OCI-LY7 (cell line): Measurements from ENCODE around the gene CMPK2. TPM values are rescaled to one million over a fixed set of nuclear protein-coding genes. Genes with fewer than 3 reads are reported as not detected.
A peak's percentile ranks its signal among the peaks of the same experiment; 100 is the strongest.

Experiments used
- Bru-seq: library from RNA; stranded (reverse); fragments of 400-500 nt; gene quantifications from one replicate; lab custom pipeline; 2021; lab: Mats Ljungman, UMichigan
- BruChase-seq, 2 experiments: library from RNA; stranded (reverse); fragments of 400-500 nt; gene quantifications; one replicate each; lab custom pipeline; 2021; lab: Mats Ljungman, UMichigan
- BruUV-seq: library from RNA; stranded (reverse); fragments of 400-500 nt; replicated peaks from 2 replicates; lab custom pipeline; 2021; lab: Mats Ljungman, UMichigan
- CTCF ChIA-PET: fragments of 300-600 bp; sonication (Branson Sonifier 250); formaldehyde crosslinking; loops from one replicate; lab custom pipeline; 2022; ENCODE audit warnings: antibody characterized with exemption; ENCODE audit not compliant: unreplicated experiment; lab: Charles Lee
- POLR2A ChIA-PET: fragments of 300-600 bp; sonication (Branson Sonifier 250); formaldehyde crosslinking; loops from one replicate; lab custom pipeline; 2022; ENCODE audit warnings: antibody characterized with exemption; lab: Charles Lee
- DNase-seq: peaks from one replicate; pipeline ENCODE4 v3.0.0-alpha.2; 2015; ENCODE audit warnings: low spot score
- H2AFZ ChIP-seq: fragments of 200-600 bp; sonication (generic), shearing (Covaris generic); 2 replicates; pipeline ENCODE4 v1.6.1; 2014; ENCODE audit warnings: mild to moderate bottlenecking, antibody characterized with exemption, low read length, moderate library complexity
- H3K27ac ChIP-seq: fragments of 200-600 bp; sonication (generic); 2 replicates; pipeline ENCODE4 v1.5.1; 2014; ENCODE audit warnings: mixed run types, low read depth, mild to moderate bottlenecking, moderate library complexity, low read length, inconsistent platforms; ENCODE audit not compliant: poor library complexity, severe bottlenecking
- H3K36me3 ChIP-seq: fragments of 200-600 bp; sonication (generic); 2 replicates; pipeline ENCODE4 v1.6.1; 2014; ENCODE audit warnings: mild to moderate bottlenecking, antibody characterized with exemption, low read length, moderate library complexity, mixed read lengths; ENCODE audit not compliant: insufficient read depth
- H3K4me1 ChIP-seq: fragments of 200-600 bp; sonication (generic); 2 replicates; pipeline ENCODE4 v1.5.1; 2014; ENCODE audit warnings: mild to moderate bottlenecking, low read length; ENCODE audit not compliant: insufficient read depth, poor library complexity, severe bottlenecking
- H3K4me2 ChIP-seq: fragments of 200-600 bp; sonication (generic); 2 replicates; pipeline ENCODE4 v1.6.1; 2014; ENCODE audit warnings: mild to moderate bottlenecking, low read length
- H3K4me3 ChIP-seq: fragments of 200-600 bp; sonication (generic); 2 replicates; pipeline ENCODE4 v1.5.1; 2014; ENCODE audit warnings: mild to moderate bottlenecking, low read depth, low read length; ENCODE audit not compliant: poor library complexity, severe bottlenecking
- H3K79me2 ChIP-seq: fragments of 200-600 bp; sonication (generic); 2 replicates; pipeline ENCODE4 v1.6.1; 2016; ENCODE audit warnings: low read depth, mild to moderate bottlenecking, low read length, moderate library complexity, mixed read lengths; ENCODE audit not compliant: insufficient read depth
- H3K9me2 ChIP-seq: fragments of 200-600 bp; sonication (generic); 2 replicates; pipeline ENCODE4 v1.6.1; 2016; ENCODE audit warnings: mild to moderate bottlenecking, low read length, mixed read lengths; ENCODE audit not compliant: insufficient read depth
- H3K9me3 ChIP-seq: fragments of 200-600 bp; sonication (generic); 2 replicates; pipeline ENCODE4 v1.6.1; 2014; ENCODE audit warnings: mild to moderate bottlenecking, mixed run types, low read length, mixed read lengths
- H4K20me1 ChIP-seq: fragments of 200-600 bp; sonication (generic); 2 replicates; pipeline ENCODE4 v1.6.1; 2014; ENCODE audit warnings: mild to moderate bottlenecking, antibody characterized with exemption, low read length, moderate library complexity, mixed read lengths; ENCODE audit not compliant: insufficient read depth
- EZH2phosphoT487 ChIP-seq: fragments of 200-600 bp; sonication (generic); IDR thresholded peaks from 2 replicates; pipeline ENCODE4 v1.6.1; 2018; ENCODE audit warnings: low read depth, borderline replicate concordance, mild to moderate bottlenecking, mixed run types, antibody characterized with exemption, low read length, moderate library complexity, mixed read lengths
- intact Hi-C: fragments of 100-400 bp; cut with micrococcal nuclease; formaldehyde crosslinking; loops from one replicate; pipeline ENCODE4 v1.10.0; 2022; ENCODE audit not compliant: unreplicated experiment
- long read RNA-seq: library from polyadenylated mRNA; stranded (forward); transcript quantifications from one replicate; pipeline ENCODE4 v2.0.0, GENCODE V29; 2022
- total RNA-seq, 2 experiments: library from RNA; depleted of rRNA in 1 of 2; stranded (reverse); fragments of >200 nt in 1 of 2; shearing (Covaris generic) in 1 of 2; gene quantifications; 2 replicates each; pipeline ENCODE4 v1.2.3, GENCODE V29; 2014 to 2022
- TF ChIP-seq, protein P1 (sequence below): fragments of 200-600 bp; sonication (generic); conservative IDR thresholded peaks from 2 replicates; pipeline ENCODE4 v1.5.1; 2014; ENCODE audit warnings: mild to moderate bottlenecking, antibody characterized with exemption, low read length, moderate library complexity, mixed read lengths

Gene CMPK2, protein sequence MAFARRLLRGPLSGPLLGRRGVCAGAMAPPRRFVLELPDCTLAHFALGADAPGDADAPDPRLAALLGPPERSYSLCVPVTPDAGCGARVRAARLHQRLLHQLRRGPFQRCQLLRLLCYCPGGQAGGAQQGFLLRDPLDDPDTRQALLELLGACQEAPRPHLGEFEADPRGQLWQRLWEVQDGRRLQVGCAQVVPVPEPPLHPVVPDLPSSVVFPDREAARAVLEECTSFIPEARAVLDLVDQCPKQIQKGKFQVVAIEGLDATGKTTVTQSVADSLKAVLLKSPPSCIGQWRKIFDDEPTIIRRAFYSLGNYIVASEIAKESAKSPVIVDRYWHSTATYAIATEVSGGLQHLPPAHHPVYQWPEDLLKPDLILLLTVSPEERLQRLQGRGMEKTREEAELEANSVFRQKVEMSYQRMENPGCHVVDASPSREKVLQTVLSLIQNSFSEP
- 0.28 TPM in 1 of 2 replicates, not detected in the other for total RNA-seq (2014; rRNA removed; shearing (Covaris generic))
- total RNA-seq (2022) = 0.72 and 0.99 TPM in 2 replicates
- Bru-seq, nascent RNA = percentile 27 among the genes with signal in this experiment
- BruChase-seq, experiment 1, labeled RNA remaining after a 6-hour chase = percentile 19 among the genes with signal in this experiment
- percentile 24 among the genes with signal in this experiment for BruChase-seq, experiment 2, labeled RNA remaining after a 2-hour chase
- long read RNA-seq, partial matches to known transcripts = 0 of 1 reads
- long read RNA-seq, other reads (novel, unspliced or antisense) = 0 of 1 reads

DNA sequence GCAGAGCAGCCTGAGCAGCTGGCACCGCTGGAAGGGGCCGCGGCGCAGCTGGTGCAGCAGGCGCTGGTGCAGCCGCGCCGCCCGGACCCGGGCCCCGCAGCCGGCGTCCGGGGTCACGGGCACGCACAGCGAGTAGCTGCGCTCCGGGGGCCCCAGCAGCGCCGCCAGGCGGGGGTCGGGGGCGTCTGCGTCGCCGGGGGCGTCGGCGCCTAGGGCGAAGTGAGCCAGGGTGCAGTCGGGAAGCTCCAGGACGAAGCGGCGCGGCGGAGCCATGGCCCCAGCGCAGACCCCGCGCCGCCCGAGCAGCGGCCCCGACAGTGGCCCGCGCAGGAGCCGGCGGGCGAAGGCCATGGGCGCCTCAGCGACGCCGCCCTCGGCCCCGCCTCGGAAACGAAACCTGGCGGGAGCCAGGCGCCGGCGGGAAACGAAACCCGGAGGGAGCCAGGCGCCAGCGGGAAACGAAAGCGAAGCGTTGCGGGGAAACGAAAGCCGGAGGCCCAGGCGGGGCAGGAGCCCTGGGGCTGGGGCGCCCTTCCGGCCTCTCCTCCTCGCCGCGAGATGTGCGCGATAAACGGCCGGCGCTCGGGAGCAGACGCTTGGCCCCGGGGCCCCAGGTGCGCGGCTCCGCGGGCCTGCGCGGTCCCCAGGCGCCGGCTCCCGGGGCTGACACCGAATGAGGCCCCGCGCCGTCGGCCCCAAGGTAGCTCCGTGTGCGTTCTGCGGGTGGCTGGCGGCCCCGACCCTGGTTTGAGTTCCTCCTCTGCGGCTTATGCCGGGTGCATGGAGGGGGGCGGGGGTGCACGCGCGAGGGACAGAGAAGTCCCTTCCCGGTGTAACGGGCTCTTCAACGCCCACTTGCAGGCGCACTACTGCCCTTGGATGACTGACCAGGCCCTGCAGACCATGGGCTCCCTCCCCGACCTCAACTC lies at the start of gene CMPK2:
Gene CMPK2, minus strand, starts transcription at position 562 of the 929 bp plus-strand sequence. Its CDS starts 211 bp downstream, at position 351.
- Histone ChIP-seq H3K4me2 (peak within 1 kb of the TSS; percentile 67), H3K79me2 (no peaks in the 10 kb centered on the region), H2AFZ (0 out of 2 replicates have a peak within 1 kb of the TSS, but pooled peaks have one; percentile 47), H3K27ac (no peak within 1 kb of the TSS), H3K4me3 (peak within 1 kb of the TSS; percentile 66), H3K4me1 (no peaks in the 10 kb centered on the region), H4K20me1 (no peaks in the 10 kb centered on the region), H3K9me3 (no peaks in the 10 kb centered on the region), H3K36me3 (no peaks in the 10 kb centered on the region), H3K9me2 (no peaks in the 10 kb centered on the region)
- no TSS peak for BruUV-seq
- ChIA-PET POLR2A (interaction anchor here (1.2 kb wide), 1 partner anchor 10 kb away, joined by 4 read pairs; no protein-coding TSS in a partner anchor), CTCF (no interaction called here)
- TF ChIP-seq, protein P1, sequence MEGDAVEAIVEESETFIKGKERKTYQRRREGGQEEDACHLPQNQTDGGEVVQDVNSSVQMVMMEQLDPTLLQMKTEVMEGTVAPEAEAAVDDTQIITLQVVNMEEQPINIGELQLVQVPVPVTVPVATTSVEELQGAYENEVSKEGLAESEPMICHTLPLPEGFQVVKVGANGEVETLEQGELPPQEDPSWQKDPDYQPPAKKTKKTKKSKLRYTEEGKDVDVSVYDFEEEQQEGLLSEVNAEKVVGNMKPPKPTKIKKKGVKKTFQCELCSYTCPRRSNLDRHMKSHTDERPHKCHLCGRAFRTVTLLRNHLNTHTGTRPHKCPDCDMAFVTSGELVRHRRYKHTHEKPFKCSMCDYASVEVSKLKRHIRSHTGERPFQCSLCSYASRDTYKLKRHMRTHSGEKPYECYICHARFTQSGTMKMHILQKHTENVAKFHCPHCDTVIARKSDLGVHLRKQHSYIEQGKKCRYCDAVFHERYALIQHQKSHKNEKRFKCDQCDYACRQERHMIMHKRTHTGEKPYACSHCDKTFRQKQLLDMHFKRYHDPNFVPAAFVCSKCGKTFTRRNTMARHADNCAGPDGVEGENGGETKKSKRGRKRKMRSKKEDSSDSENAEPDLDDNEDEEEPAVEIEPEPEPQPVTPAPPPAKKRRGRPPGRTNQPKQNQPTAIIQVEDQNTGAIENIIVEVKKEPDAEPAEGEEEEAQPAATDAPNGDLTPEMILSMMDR = peak; percentile 34
- TF ChIP-seq EZH2phosphoT487 = no peak
- intact Hi-C loops = no loop called here
- peak; percentile 41 for DNase-seq

DNA sequence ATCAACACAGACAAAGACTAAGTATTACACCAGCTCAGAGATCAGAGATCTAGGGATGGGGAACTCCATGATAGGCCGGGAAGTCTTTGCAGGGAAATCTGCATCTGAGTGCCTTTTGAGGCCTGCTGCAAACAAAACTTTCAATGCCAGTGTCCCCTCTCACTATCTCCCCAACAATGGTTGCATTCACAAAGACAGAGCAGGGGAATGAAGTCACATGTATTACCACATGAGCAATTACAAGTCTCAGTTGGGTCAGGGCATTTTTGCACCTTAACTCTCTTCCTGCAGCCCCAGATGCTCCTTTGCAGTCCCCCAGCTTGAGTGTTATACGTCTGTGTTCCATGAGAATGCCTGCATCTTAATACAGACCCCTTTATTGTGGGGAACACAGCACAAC lies 49.7 kb upstream of the CMPK2 start:
- H3K36me3 ChIP-seq = no peaks in the 10 kb centered on the region
- H3K27ac ChIP-seq = no peak overlapping the region
- no peak overlapping the region for H3K4me2 ChIP-seq
- DNase-seq = no peak
- no peak for TF ChIP-seq EZH2phosphoT487
- TF ChIP-seq, protein P1 = no peak
- peaks cover 2% of the 10 kb centered on the region for H3K4me1 ChIP-seq
- intact Hi-C loops = no loop called here
- no peak overlapping the region for H3K4me3 ChIP-seq
- H3K9me3 ChIP-seq = no peaks in the 10 kb centered on the region
- no peaks in the 10 kb centered on the region for H4K20me1 ChIP-seq
- ChIA-PET CTCF (no interaction called here), POLR2A (interaction anchor here (1.2 kb wide), 1 partner anchor 18 kb away, joined by 3 read pairs; no protein-coding TSS in a partner anchor)
- no peaks in the 10 kb centered on the region for H3K79me2 ChIP-seq
- no peak overlapping the region for H2AFZ ChIP-seq
- BruUV-seq = no TSS peak
- H3K9me2 ChIP-seq = no peaks in the 10 kb centered on the region
